DND-41 (cell line): ENCODE measurements around the gene POLE3.

Source experiments
- ATAC-seq: fragments of 200-7000 bp; cut with Tn5 transposase; 3 replicates; pipeline ENCODE4 v1.9.1; 2021; ENCODE audit warnings: low read depth; ENCODE audit not compliant: insufficient read depth
- DNase-seq: peaks from one replicate; pipeline ENCODE4 v3.0.0-alpha.2; 2020
- H2AFZ ChIP-seq: 2 replicates; pipeline ENCODE4 v1.6.0; 2012; ENCODE audit warnings: low read depth, low read length
- H3K27ac ChIP-seq: 2 replicates; pipeline ENCODE4 v1.5.1; 2012; ENCODE audit warnings: low read length, inconsistent platforms
- H3K27me3 ChIP-seq: fragments of 200-600 bp; sonication (generic); 2 replicates; pipeline ENCODE4 v1.6.0; 2012; ENCODE audit warnings: low read length, mild to moderate bottlenecking, inconsistent platforms; ENCODE audit not compliant: insufficient read depth, poor library complexity
- H3K36me3 ChIP-seq: 2 replicates; pipeline ENCODE4 v1.5.1; 2012; ENCODE audit warnings: low read length, inconsistent platforms; ENCODE audit not compliant: insufficient read depth
- H3K4me1 ChIP-seq: 2 replicates; pipeline ENCODE4 v1.5.1; 2012; ENCODE audit warnings: mild to moderate bottlenecking, low read length; ENCODE audit not compliant: insufficient read depth
- H3K4me2 ChIP-seq: 2 replicates; pipeline ENCODE4 v1.6.0; 2012; ENCODE audit warnings: mild to moderate bottlenecking, moderate library complexity, low read length, inconsistent platforms; ENCODE audit not compliant: insufficient read depth
- H3K4me3 ChIP-seq, 2 experiments: fragments of 200-600 bp in 1 of 2; shearing (Covaris generic) in 1 of 2; 2 replicates each; pipeline ENCODE4 v1.5.1; 2012 to 2016; ENCODE audit warnings: inconsistent platforms in 2 of 2, low read length in 2 of 2, mild to moderate bottlenecking in 2 of 2, low read depth in 1 of 2, moderate library complexity in 1 of 2
- H3K79me2 ChIP-seq: 2 replicates; pipeline ENCODE4 v1.6.0; 2012; ENCODE audit warnings: low read length, inconsistent platforms; ENCODE audit not compliant: insufficient read depth
- H3K9ac ChIP-seq: 2 replicates; pipeline ENCODE4 v1.6.0; 2012; ENCODE audit warnings: low read depth, mild to moderate bottlenecking, inconsistent platforms, low read length, moderate library complexity
- H3K9me3 ChIP-seq: 2 replicates; pipeline ENCODE4 v1.5.1; 2012; ENCODE audit warnings: low read length, moderate library complexity, mild to moderate bottlenecking, inconsistent platforms; ENCODE audit not compliant: insufficient read depth, severe bottlenecking
- H4K20me1 ChIP-seq: 2 replicates; pipeline ENCODE4 v1.6.0; 2012; ENCODE audit warnings: low read length; ENCODE audit not compliant: insufficient read depth
- CTCF ChIP-seq: IDR thresholded peaks from 2 replicates; pipeline ENCODE4 v1.5.1; 2012; ENCODE audit warnings: borderline replicate concordance, low read length, moderate library complexity, mild to moderate bottlenecking; ENCODE audit not compliant: poor library complexity, severe bottlenecking; ENCODE audit errors: extremely low read depth
- EZH2 ChIP-seq: IDR thresholded peaks from 3 replicates; pipeline ENCODE4 v1.6.1; 2012; ENCODE audit warnings: borderline replicate concordance, low read depth, mild to moderate bottlenecking, moderate library complexity, low read length, inconsistent platforms; ENCODE audit not compliant: severe bottlenecking

Gene POLE3

GRCh38 chr9:113427629-113428028 lies 17.2 kb upstream of the POLE3 start:
- DNase-seq (no peak), ATAC-seq (no peak)
- Histone ChIP-seq H3K4me2 (no peak overlapping the region), H4K20me1 (no peaks in the 10 kb centered on the region), H3K36me3 (no peaks in the 10 kb centered on the region), H3K9me3 (no peaks in the 10 kb centered on the region), H3K4me3 (no peak overlapping the region), H3K4me1 (no peaks in the 10 kb centered on the region), H2AFZ (no peak overlapping the region), H3K79me2 (no peaks in the 10 kb centered on the region), H3K27me3 (no peaks in the 10 kb centered on the region), H3K27ac (no peak overlapping the region), H3K9ac (no peak overlapping the region)
- no peak for TF ChIP-seq EZH2
- TF ChIP-seq CTCF, result no peak

GRCh38 chr9:113426701-113427100 lies 16.2 kb upstream of the POLE3 start:
- no peak for ATAC-seq
- Histone ChIP-seq H3K4me3 (no peak overlapping the region), H3K27ac (no peak overlapping the region)

GRCh38 chr9:113425072-113425471 lies 14.6 kb upstream of the POLE3 start:
- Histone ChIP-seq H3K4me3 (no peak overlapping the region), H2AFZ (no peak overlapping the region), H3K27ac (no peak overlapping the region), H3K4me2 (no peak overlapping the region), H3K79me2 (no peaks in the 10 kb centered on the region), H3K27me3 (no peaks in the 10 kb centered on the region), H3K9me3 (no peaks in the 10 kb centered on the region), H3K9ac (no peak overlapping the region), H4K20me1 (no peaks in the 10 kb centered on the region), H3K4me1 (no peaks in the 10 kb centered on the region), H3K36me3 (no peaks in the 10 kb centered on the region)
- DNase-seq (no peak), ATAC-seq (no peak)
- no peak for TF ChIP-seq EZH2
- no peak for TF ChIP-seq CTCF

More at GRCh38 chr9:113426701-113427100, 16.2 kb upstream of the POLE3 start:
- H3K4me1 ChIP-seq, result no peaks in the 10 kb centered on the region
- H2AFZ ChIP-seq, result no peak overlapping the region
- TF ChIP-seq EZH2, result no peak
- no peak for TF ChIP-seq CTCF
- H3K4me2 ChIP-seq, result no peak overlapping the region
- no peak overlapping the region for H3K9ac ChIP-seq
- no peaks in the 10 kb centered on the region for H4K20me1 ChIP-seq
- H3K27me3 ChIP-seq, result no peaks in the 10 kb centered on the region
- no peak for DNase-seq
- no peaks in the 10 kb centered on the region for H3K9me3 ChIP-seq
- no peaks in the 10 kb centered on the region for H3K79me2 ChIP-seq
- H3K36me3 ChIP-seq, result no peaks in the 10 kb centered on the region

- no peaks in the 10 kb centered on the region for H3K79me2 ChIP-seq
- H3K27me3 ChIP-seq, result no peaks in the 10 kb centered on the region
- no peak overlapping the region for H3K4me3 ChIP-seq
- H2AFZ ChIP-seq, result no peak overlapping the region
- no peaks in the 10 kb centered on the region for H3K4me1 ChIP-seq
- H3K27ac ChIP-seq, result no peak overlapping the region
- TF ChIP-seq EZH2, result no peak
- no peak for TF ChIP-seq CTCF
- H3K9me3 ChIP-seq, result no peaks in the 10 kb centered on the region
- no peak for DNase-seq
- ATAC-seq, result no peak
- H4K20me1 ChIP-seq, result no peaks in the 10 kb centered on the region
- H3K36me3 ChIP-seq, result no peaks in the 10 kb centered on the region
- H3K4me2 ChIP-seq, result no peak overlapping the region
- H3K9ac ChIP-seq, result no peak overlapping the region
Observed at GRCh38 chr9:113421726-113422125, 11.3 kb upstream of the POLE3 start.
